Measurements from ENCODE around the gene ZNF562.

DNA sequence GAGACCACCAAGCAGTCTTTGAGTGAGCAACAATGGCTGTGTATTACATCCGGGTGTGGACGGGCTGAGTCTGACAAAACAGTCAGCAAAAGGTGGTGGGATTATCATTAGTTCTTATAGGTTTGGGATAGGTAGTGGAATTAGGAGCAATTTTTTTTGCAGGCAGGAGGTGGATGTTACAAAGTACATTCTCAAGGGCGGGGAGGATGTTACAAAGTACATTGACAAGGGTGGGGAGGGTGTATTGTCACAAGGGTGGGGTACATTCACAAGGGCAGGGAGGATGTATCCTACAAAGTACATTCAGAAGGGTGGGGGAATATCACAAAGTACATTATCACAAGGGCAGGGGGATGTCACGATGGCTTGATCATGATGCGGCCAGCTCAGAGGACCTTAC is 38.9 kb downstream of the ZNF562 start:
- TF ChIP-seq, protein P1, sequence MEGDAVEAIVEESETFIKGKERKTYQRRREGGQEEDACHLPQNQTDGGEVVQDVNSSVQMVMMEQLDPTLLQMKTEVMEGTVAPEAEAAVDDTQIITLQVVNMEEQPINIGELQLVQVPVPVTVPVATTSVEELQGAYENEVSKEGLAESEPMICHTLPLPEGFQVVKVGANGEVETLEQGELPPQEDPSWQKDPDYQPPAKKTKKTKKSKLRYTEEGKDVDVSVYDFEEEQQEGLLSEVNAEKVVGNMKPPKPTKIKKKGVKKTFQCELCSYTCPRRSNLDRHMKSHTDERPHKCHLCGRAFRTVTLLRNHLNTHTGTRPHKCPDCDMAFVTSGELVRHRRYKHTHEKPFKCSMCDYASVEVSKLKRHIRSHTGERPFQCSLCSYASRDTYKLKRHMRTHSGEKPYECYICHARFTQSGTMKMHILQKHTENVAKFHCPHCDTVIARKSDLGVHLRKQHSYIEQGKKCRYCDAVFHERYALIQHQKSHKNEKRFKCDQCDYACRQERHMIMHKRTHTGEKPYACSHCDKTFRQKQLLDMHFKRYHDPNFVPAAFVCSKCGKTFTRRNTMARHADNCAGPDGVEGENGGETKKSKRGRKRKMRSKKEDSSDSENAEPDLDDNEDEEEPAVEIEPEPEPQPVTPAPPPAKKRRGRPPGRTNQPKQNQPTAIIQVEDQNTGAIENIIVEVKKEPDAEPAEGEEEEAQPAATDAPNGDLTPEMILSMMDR (IDR thresholded peaks at IDR 0.05; ENCODE audit: borderline replicate concordance, extremely low read depth, low read length, poor library complexity, severe bottlenecking), result no peak
- TF ChIP-seq EZH2 (IDR thresholded peaks at IDR 0.05; ENCODE audit: borderline replicate concordance, low read depth, low read length, severe bottlenecking), result no peak

Measured in DND-41 (cell line).